Posterior vena cava (tissue), 2 donors: Measurements from ENCODE around the gene UBE2E2. TPM values are rescaled to one million over a fixed set of nuclear protein-coding genes. Genes with fewer than 3 reads are reported as not detected.
A peak's percentile ranks its signal among the peaks of the same experiment; 100 is the strongest.

ENCODE experiments used
- DNase-seq: peaks from one replicate; pipeline ENCODE4 v3.0.0-alpha.2; 2020; ENCODE audit warnings: low spot score
- intact Hi-C, 2 donors: fragments of 100-400 bp; cut with DNase I; formaldehyde crosslinking; loops; one replicate each; pipeline versions ENCODE4 v1.14.1 to v1.14.2; 2022 to 2023
- total RNA-seq, 2 donors: library from RNA; stranded (reverse); fragmentation: NEBNext Ultra II Directional; extraction: Animal tissue kit (Norgen Biotek cat#: 25700); gene quantifications; one replicate each; pipeline ENCODE4 v1.2.1, GENCODE V29; 2021
- donor health status: DM: yes; HTN: yes; CAD: no.
- donor health status: DM: yes; HTN: yes; CAD: no.

Gene UBE2E2
- total RNA-seq, 2 donors from 2014 or later: 61.1 to 65.5 TPM

DNA sequence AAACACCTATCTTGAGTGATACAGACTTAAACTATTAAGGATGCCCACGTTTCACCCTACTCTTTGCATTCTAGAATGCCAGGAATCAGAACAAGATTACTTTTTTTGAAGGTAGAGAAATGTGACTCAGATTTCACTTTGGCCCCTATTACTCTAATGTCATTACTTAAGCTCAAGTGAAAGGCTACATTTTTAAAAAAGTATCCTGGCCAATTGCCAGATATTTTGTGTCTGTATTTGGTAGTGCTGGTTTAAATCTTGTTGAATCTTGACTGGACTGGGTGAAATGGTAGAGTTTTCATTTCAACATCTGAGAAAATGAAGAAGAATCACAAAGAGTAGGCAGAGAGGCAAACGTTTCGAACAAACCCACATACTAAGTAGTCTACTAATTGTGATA, 384.4 kb downstream of the UBE2E2 start:
- no peak for DNase-seq
- intact Hi-C loops: loop anchor here in 1 of 2 donors (5.0 kb wide), 1 partner anchor 100 kb away; no protein-coding TSS in a partner anchor

DNA sequence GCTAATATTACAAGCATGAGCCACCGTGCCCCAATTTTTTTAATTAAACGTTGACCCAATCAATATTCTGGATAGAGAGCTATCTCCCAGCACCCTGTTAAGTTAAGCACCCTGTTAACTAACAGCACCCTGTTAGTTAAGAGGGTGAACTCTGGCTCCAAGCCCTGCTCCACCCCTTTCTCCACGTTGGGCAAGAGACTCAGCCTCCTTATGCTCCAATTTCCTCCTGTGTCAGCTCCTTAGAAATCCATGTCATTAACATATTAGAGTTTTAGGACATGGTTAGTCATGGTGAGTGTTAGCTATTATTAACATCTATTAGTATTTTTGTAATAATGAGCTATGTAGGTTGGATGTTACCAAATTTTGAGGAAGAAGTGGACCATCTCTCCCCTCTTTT, 385.4 kb downstream of the UBE2E2 start:
- intact Hi-C loops: loop anchor here in 1 of 2 donors (5.0 kb wide), 1 partner anchor 101 kb away; no protein-coding TSS in a partner anchor
- DNase-seq: no peak

DNA sequence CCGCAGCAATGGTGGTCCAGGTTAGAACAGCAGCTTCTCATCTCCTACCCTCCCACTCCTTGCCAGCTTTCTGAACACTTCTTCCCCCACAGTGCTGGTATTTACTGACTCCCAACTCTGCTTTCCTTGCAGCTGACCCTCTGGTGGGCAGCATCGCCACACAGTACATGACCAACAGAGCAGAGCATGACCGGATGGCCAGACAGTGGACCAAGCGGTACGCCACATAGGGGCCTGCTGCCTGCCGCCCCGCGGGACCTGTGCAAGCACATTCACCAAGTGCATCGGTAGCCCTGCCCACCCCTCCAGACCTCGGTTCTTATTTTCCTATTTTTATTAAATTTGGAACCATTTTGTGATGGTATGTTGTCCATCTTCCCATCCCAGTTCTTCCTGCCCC, 386.5 kb downstream of the UBE2E2 start:
- DNase-seq: no peak
- intact Hi-C loops: loop anchor here in 1 of 2 donors (5.0 kb wide), 1 partner anchor 102 kb away; no protein-coding TSS in a partner anchor

DNA sequence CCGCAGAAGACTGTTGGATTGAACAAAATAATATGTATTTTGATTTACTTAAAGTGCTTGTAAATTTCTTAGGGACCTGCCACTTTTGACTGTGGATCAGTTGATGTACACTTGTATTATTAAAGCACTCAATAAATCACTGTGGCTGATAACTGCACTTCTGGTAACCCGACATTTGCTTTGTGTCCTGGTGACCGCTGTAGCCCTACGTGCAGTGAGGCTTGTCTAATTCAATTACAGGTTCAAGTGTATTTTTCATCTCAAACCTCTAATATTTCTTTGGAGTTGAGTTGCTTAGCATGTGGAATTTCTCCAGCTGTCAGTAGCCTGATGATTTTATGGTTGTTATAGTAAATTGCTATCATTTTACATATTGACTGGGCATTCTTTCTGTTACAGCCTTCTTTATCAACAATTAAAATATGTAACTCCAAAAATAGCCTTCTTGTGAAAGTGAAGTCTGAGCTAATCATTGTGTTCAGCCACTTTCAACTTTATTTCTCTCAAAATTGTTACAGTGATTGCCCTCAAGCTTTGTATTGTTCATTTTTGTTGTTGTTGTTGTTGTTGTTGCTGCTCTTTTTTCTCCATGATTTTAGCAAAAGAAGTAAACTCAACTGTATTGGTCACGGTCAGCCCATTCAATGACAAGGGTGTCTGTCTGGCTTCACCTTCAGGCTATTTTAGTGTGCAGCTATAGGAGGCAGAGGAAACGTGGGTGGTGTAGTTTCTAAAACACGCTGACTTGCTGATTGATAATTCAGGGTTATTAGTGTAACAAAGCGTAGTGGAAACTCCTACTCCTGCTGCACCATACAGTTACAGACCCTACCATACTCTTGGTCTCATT, 387.5 kb downstream of the UBE2E2 start:
- no peak for DNase-seq
- intact Hi-C loops: no loop called here

DNA sequence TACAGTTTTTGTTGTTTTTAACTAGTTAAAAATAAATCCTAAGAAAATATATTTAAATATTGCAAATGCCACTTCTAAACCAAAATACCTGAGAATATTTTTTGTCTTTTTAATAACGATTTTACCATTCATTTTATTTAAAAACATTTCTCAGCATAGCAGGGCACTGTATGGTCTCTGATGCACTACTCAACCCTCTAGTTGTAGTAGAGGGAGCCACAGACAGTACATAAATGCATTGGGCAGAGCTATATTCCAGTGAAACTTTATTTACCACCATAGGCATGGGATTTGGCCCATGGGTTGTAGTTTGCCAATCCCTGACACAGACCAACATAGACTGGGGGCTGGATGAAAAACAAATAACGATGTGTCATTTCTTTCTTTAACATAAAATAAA, 388.2 kb downstream of the UBE2E2 start:
- no peak for DNase-seq
- intact Hi-C loops: no loop called here

DNA sequence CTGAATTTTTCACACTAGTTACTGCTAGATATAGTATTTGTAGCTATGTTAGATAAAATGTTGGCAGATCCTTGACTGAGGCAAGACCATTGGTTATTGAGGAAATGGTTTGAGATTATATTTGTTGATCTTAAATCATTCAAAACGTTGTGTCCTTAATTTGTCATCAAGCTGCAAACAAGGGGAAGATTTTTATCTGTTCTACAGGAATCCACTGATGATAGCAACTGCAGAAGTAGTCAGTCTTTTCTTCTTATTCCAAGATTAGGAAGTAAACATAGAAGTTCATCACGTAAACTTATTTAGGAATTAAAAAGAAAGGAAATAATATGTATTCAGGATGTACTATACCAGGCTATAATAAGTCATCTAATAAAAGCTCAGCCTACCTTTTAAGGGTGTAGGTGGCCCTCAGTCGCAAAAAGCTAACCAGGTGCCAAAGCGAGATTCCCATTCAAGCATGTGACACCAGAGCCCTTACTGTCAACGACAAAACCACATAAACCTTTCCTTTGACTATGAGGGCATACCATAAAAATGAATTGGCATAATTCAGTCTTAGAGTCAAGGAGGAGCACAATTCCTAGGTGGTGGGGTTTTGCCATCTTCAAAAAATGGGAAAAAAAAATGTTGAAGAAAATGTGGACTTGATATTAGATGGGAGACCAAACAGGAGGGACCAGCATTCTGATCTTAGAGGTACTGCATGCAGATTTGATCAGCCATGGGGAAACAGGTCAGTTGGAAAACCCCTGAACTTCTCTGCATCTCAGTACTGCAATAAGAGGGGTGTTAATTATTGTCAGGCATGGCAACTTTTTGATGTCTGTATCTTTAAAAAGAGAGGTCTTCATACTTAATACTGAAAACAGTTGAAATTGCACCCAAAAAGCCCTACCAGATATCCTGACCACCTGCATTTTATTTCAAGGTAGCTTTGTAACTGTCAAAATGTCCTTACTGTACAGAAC, 390.1 kb downstream of the UBE2E2 start:
- intact Hi-C loops: no loop called here
- DNase-seq: no peak

DNA sequence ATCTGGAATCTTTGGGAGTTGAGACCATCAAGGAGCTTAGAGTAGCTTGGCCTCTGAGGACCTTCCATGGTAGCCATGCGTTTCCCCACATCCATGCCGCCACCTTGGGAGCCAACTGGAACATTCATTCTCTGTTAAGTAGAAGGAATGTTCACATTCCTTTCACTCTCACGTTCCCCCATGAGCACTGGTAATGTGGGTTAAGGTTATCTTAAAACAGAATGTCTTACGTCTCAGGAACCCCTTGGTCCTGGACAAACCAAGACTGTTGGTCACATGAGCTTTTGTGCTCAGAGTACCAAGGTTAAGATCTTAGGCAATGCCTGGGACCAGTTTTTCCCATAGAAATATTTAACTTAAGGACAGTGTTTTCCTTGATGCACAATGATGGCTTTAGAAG, 390.9 kb downstream of the UBE2E2 start:
- intact Hi-C loops: no loop called here
- no peak for DNase-seq

DNA sequence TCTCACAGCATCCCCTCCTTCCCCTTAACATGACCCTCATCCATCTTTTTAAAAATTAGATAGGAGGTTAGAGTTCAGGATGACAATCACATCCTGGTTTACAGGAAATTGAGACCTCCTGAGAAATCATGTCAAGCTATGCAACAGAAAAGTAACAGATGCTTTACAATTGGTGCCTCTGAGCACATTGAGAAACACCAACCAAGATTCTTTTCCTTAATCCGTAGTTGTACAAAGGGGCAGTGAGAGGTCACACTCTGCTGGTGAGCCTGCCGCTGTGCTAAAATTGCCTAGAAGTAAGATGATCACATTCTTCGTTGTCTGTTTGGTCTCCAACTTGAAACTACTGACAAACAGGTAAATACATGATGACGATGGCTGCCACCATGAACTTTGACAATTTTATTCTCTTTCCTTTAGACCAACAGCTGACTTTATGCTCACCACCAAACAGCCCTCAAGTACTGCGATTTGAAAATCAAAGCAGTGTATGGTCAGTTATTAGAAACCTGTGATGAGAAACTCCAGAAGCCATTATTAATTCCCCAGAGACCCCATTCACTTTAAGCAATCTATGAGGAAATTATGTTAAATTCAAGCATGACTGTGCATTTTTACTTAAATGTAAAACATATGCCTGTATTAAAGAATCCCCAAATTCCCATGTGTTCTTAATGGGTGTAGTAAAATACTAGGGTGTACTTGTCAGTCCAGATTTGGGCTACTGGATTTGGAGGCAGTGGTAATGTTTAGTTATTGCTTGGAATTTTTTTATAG, 392.0 kb downstream of the UBE2E2 start:
- intact Hi-C loops: no loop called here
- no peak for DNase-seq

DNA sequence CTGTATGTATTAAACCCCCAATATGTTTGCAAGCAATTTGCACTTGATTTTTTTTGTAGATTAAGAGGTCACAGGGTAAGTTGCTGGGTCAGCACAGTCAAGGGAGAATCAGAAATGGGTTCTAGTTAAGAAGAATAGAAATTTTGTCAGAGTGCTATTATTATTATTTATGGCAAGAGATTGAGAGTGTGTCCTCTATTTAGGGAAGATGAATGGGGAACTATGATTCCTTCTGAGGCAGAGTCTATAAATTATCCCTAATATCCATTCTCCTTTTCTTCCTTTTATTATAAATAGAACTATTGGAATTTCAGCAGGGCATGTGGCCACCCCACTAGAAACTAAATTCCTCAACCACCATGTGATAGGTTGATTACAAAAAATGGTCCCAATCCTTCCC, 392.7 kb downstream of the UBE2E2 start:
- no peak for DNase-seq
- intact Hi-C loops: no loop called here

DNA sequence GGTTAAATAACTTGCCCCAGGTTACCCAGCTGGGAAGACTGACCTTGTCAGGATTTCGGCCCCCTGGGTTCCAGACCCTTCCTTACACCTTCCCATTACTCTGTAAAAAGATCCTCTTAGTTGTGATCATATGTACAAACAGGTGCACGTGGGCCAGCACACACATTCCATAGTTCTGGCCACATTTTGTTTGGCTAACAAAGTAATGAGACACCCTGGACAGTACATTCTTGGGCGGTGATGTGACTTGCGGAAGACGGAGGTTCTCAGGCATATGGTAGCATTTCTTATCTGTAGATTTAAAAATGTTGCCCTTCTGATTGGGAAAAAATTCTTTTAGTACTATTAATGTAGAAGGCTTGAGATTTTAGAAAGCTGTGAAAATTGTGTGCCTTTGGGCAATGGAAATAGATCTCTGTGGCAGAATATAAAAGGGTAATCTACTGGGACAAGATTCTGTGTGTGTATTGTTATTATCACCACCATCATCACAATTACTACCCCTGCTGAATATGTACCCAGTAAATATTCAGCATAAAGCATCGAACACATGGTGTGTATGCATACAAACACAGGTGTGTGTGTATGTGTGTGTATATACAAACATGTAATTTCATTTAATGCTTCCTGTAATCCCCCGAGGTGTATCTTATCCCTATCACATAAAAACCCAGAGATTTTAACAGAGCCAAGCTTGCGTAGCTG, 397.2 kb downstream of the UBE2E2 start:
- DNase-seq: no peak
- intact Hi-C loops: no loop called here

DNA sequence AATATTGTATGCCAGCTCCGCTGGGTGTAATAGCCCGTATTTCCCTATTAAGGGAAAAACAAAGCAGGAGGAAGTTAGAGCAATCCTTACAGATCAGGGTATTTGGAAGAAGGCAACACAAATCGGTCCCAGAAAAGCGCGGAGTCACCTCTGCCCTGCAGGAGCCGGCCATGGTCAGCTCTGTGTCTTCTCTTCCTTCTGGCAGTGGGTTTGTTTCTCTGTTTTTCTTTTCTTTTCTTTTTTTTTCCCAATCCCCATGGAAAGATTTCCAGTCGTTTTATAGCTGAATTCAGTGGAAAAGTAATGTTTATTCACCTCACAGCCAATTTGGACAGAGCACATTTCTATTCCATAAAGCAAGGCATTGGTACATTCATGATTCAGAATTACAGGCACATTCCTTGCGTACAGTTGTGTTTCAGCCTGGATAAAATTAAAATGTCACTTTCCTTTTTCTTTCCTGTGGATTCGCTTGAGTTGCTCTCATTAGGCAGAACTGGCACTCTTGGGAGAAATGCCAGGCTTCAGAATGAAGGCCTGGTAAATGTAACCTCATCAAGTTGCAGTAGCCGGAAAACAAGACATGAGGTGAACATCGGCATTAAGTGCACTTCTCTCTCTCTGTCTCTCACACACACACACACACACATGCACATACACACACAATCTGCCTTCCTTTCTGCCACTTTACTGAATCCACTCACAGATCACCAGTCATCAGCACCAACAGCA, 398.1 kb downstream of the UBE2E2 start:
- DNase-seq: no peak
- intact Hi-C loops: no loop called here

DNA sequence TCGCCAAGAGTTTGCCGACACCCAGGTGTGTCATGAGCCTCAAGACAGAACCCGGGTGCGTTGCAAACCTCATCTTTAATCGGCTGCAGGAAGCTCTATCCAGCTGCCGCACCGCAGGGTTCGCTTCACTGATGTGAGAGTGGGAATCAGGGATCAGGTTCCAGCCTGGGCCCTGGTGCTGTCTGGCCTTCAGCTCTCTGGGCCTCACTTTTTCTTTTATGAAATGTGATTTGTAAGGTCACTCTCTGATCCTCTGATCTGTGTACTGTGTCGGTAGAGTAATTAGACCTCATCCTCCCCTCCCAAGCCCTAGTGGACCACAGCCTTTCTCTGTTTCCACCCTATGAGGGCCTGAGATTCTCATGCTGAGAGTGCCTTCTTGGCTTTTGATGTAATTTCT, 399.8 kb downstream of the UBE2E2 start:
- DNase-seq: no peak
- intact Hi-C loops: no loop called here

DNA sequence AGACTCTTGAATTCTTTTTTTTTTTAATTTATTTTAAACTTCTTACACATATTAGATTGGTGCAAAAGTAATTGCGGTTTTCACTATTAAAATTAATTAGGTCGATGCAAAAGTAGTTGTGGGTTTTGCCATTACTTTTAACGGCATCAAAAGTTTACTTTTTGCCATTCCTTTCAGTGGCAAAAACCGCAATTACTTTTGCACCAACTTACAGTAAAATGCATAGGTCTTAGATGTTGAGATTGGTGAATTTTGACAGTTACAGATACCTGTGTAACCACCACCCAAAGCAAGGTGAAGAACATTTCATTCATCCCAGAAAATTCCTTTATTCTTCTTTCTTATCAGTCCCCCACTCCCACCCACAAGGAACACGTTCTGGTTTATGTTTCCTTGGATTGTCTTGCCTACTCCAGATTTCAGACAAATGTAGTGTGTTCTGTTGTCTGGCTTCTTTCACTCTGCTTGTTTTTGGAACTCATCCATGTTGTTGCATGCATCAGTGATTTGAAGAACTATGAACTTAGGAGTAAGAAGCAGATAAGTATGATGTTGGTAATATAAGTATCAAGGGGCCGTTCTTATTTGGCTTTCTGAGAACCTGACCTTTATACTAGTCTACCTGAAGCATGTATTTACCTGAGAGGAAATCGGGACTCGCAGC, 404.2 kb downstream of the UBE2E2 start:
- intact Hi-C loops: no loop called here
- no peak for DNase-seq

DNA sequence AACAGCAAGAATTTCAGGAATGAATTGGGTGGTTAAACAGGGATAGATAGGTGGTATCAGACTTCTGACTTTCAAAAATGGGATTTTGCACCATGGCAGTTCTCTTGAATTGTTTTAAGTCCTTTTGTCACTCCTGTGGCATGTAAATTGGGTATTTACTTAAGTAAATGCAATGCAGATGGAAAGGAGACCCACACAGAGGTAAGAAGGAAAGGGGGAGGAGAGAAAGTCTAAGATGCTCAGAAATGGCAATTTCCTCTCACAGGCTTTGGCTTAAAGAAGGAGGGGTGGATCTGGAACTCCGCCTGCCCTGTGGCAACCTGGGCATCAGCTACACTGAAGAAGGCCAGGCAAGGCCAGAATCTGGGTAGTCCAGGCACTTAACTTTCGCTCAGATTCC, 405.5 kb downstream of the UBE2E2 start:
- intact Hi-C loops: no loop called here
- no peak for DNase-seq

DNA sequence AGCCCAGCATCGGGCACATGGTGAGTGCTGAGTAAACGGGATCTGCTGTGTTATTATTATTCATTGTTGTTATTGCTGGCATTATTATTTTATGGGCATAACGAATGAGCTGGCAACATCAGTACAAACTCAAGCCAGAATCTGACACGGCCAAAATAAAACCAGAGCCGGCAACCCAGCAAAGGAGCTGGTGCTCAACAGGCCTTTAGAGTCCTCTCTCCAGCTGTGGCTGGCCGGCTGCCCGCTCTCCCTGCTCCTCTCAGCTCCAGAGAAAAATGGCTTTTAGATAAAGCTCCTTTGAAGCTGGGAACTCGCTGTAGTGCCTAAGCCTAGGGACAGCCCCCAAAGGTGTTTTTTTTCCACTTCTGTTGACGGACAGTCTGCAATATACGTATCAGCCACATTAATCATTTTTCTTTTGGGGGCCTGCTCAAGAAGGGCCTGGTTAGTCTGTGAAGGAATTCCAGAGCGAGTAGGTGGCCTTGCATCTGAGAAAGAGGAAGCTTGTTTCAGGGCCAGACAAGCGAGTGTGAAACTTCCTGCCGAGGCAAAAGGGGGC, 408.7 kb downstream of the UBE2E2 start:
- peak; percentile 89 for DNase-seq
- intact Hi-C loops: no loop called here

DNA sequence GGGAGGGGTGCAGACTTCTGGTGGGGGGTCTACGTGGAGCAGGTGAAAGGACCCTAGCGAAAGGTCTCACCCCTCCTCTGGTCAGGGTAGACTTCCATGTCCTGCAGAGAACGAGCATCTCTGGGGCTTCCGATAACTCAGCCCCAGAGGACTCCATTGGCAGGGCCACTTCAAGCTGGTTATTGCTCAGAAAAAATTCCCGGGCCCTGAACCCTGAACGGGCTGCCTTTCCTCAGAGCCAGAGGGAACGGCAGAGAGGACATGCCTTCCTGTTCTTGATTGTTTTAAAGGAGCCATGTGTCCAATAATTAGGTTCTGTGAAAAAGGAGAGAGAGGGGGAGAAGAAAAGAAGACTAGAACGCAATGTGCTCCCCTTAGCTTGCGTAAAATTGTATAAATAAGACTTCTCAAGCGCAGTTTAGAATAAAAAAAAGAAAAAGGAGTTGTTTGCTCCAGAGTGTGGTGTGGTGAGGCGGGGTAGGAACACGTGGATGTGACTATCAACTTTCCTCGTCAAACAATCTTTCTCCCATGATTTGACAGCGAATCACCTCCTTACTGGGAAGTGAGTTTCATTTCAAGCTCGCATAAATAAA, 409.3 kb downstream of the UBE2E2 start:
- intact Hi-C loops: no loop called here
- DNase-seq: no peak

DNA sequence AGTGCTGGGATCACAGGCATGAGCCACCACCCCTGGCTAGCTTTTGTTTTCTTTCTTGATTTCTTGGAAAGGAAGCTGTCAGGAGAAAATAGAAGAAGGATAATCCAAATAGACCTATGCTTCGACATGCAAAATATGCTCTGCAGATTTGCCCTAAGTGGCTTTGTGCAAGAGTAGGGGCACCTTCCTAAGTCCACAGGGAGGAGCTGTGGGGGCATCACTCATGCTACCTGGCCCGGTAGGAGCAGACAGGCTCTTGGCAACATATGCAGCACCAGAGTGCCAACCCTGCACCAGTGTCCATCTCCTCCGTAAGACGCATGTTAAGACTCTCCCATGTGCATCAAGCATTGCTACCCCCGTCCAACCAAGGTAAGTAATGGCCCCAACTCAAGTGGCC, 411.9 kb downstream of the UBE2E2 start:
- intact Hi-C loops: no loop called here

More for the DNA sequence above, 411.9 kb downstream of the UBE2E2 start:
- DNase-seq: no peak
